HG03469 (cell line): ENCODE measurements around the gene ZNF735.
"Not testable (repeated sequence)": the region's sequence is repeated elsewhere in the genome, so short reads cannot be mapped to it uniquely, and the experiment has no call there.

Source experiments
- ATAC-seq: cut with Tn5 transposase; IDR thresholded peaks from one replicate; pipeline ENCODE4 v1.9.1; 2021; ENCODE audit warnings: mild to moderate bottlenecking, moderate library complexity, moderate number of reproducible peaks; ENCODE audit not compliant: unreplicated experiment

ZNF735 gene

DNA sequence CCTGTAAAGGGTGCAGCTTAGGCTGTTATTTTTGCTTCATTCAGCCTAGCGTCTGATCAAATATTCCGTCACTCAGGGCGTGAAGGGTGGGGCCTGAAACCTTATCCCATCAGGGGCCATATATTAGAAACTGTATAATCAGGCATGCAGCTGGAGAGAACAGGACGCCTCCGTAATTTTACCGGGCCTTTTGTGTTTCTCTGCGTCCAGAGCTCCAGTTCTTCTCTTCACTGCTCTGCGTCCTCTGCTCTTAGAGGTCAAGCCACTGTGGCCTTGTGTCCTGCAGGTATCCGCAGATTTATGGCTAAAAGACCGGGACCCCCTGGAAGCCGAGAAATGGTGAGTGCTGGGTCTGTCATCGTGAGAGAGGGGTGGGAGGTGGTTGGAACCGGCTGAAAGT lies at the start of gene ZNF735:
TSS of gene ZNF735 (plus strand) at position 301 of the 400 bp plus-strand sequence. CDS start at position 301, 0 bp downstream.
- no peak for ATAC-seq

DNA sequence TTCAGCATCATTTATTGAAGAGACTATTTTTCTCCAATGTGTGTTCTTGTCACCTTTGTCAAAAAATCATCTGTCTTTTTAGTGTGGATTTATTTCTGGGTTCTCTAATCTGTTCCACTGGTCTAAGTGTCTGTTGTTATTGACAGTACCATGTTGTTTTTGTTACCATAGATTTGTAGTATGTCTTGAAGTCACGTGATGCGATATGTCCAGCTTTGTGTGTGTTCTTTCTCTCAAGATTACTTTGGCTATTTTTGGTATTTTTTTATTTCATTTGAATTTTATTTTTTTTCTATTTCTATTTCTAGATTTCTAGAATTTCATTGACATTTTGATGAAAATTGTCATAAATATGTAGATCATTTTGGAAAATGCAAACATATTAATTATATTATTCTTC lies 36.0 kb upstream of the ZNF735 start:
- ATAC-seq = not testable (repeated sequence)

DNA sequence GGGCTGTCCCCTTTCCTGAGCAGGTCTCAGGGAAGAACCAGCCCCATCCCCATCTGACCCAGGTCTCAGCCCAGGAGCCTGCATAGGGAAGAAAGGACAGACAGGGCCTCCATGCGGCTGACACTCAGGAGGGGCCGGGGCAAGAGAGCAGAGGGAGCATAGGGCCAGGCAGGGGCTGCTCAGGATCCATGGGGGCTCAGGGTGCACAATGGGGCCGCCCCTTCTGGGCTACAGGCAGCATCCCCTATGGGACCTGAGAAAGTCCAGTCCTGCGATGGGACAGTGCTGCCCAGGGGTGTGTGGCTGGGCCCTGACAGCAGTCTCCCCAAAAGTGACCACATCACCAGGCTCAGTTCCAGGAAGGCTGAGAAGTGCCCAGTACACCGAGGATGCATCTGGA lies 32.7 kb upstream of the ZNF735 start:
- ATAC-seq = no peak

DNA sequence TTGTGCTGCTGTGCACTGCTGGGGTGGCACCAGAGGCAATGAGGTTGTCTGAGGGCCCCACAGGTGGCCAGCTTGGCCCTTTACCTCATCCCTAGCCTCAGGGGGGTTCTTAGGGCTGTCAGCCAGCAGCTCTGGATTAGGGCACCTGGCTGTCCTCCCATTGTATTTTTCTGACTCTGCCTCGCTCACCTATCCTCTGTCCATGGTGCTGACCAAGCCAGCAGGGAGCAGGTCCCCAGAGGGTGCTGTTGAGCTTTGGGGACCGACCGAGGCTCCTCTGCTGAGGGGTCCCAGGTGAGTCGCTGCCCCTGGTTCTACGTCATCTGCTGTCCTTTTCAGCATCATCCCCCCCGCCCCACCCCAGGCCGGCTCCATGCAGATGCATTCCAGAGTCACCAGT lies 32.1 kb upstream of the ZNF735 start:
- ATAC-seq = no peak

DNA sequence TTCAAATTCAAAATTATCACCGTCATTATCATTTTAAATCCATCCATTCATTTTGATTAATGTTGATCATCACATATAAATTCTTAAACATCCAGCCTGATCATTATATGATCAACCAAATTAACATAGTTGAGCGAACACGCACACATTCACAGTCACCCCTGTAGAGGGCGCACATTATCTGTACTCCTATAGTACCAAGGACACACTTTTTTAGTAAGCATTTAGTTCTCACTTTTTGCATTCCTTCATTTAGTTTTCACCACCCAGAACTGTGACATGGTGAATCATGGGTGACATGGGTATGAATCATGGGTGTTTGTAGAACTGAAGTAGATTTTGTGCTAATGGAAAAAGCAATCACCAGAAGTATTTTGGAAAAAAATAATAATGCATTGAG lies 26.0 kb upstream of the ZNF735 start:
- no peak for ATAC-seq

DNA sequence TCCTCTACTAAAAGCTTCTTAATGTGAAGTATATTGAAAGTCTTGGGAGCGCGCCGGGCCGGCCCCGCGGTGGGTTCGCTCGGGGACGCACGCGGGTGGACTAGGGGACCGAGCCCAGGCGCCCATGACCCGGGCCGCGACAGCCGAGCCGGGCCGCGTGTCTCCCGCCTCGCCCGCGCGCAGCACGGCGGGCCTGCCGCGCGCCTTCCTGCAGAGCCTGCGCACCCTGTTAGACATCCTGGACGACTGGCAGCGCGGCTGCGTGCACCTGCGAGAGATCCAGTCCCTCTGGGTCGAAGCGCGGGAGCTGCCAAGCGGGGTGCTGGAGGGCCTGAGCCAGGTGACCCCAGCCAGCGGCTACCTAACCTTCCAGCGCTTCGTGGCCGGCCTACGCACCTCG lies 25.4 kb upstream of the ZNF735 start:
- ATAC-seq = no peak

DNA sequence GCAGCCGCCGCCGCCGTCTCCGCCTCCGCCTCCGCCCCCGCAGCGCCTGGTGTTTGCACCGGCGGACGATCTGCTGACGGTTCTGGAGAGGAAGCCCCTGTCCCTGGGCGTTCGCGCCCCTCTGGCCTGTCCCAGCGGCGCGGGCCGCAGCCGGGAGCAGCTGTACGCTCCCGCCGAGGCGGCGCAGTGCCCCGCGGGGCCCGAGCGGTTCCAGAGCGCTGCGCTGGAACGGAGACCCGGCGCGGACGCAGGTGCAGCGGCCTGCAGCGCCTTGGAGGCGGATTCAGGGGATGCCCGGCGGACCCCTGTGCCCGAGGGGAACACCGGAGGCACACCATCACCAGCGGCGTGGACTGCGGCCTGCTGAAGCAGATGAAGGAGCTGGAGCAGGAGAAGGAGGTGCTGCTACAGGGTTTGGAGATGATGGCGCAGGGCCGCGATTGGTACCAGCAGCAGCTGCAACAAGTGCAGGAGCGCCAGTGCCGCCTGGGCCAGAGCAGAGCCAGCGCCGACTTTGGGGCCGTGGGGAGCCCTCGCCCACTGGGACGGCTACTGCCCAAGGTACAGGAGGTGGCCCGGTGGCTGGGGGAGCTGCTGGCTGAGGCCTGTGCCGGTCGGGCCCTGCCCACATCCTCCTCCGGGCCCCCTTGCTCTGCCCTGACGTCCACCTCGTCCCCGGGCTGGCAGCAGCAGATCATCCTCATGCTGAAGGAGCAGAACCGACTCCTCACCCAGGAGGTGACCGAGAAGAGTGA lies 24.8 kb upstream of the ZNF735 start:
- ATAC-seq = no peak

DNA sequence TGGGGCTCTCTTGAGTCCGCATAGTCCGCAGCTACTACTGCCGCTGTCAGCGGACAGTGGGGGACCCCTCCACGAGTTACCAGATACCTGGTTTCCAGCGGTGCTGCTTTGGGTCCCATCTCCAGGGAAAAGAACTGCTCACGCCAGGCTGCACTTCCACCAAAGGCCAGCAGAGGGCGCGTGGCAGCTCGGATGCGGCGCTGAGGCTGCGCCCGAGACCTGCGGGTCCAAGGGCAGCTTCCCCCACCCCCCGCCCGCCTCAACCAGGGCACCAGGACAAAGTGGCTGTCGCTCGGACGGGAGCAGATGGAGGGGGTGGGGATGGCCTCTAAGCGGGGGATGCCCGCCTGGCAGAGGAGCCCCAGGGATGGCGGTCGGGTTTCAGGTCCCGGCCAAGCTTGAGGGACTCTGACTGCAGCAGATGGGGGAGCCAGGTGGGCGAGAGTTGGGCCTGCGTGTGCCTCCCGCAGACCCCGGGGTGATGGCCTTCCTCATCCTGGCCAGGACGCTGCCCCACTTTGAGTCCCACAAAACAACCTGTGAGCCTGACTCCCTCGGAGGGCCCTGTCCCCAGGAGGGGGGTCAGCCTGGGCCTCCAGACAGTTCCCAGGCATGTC lies 23.8 kb upstream of the ZNF735 start:
- ATAC-seq = no peak

DNA sequence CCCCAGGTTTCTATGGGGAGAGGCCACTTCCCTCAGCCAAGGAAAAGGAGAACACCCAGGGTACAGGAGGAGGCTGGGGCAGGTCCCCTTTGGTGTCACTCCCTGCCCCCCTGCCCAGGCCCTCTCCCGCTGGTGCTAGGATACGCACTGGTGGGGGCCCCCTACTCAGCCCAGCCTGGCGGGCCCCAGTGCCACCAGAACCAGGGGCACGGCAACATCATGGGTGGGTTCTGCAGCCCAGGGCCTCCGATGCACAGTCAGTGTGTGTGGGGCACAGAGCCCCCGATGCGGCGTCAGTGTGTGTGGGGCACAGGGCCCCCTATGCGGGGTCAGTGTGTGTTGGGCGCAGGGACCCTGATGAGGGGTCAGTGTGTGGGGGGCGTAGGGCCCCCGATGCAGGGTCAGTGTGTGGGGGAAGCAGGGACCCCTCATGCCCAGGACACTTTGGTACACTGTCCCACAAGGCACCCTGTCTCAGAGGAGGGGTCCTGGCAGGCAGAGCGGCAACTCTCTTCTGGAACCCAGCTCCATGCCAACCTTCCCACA lies 23.1 kb upstream of the ZNF735 start:
- no peak for ATAC-seq

DNA sequence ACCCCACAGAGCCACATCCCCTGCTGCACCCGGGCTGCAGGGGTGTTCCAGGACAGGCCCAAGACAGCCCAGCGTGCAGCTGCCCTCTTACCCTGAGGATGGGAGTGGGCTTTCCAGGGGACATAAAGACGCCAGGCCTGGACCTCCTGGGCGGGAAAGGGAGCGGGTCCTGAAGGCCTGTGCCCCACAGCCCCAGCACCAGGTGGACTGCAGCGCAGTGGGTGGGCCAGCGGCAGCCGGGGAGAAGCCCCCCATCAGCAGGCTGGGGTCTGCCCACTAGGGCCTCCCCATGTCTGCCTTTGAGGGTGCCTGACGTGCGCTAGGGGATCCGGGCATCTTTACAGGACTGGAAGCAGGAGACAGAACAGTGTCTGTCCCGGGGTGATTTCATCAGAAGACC lies 22.6 kb upstream of the ZNF735 start:
- ATAC-seq = no peak

DNA sequence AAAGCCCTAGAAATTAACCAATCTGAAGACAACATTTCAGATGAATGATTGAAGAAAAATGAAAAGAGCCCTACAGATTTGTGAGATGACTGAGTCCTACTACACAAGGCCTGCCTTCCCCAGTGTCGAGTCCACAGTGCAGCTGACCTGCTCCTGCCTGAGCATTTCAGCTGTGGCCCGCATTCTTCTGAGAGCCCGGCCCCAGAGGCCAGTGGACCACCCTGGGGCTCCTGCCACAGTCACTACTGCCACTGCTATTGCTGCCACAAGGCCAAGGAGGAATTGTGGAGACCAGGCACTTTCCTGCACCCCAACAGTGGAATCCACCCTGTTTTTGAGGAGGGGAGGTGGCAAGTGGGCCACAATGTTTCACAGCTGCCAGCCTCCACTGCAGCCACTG lies 19.6 kb upstream of the ZNF735 start:
- ATAC-seq = no peak

DNA sequence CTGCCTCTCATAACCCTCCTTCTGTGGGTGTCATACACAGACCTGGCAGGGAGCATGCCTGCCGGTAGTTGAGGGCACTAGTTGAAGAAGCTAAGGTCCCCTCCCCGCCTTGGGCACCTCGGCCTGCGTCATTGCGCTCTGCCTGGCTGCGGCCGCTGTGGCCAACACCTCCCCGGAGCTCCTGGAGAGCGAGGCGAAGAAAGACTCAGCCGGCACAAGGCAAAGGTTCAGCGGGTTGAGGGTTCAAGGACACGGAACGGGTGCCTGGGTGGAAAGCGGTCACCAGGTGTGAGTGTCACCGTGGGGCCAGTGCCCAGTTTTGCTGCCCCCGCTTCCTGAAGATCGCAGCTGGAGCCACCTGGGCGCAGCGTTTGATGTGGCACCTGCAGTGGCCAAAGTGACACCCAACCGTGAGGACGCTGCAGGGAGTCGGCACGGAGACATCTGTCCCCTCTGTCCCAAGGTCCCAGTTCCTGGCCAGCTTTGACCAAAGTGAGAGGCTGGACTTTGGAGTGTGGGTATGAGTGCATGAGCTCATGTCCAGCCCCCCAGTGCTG lies 14.8 kb upstream of the ZNF735 start:
- ATAC-seq = no peak

DNA sequence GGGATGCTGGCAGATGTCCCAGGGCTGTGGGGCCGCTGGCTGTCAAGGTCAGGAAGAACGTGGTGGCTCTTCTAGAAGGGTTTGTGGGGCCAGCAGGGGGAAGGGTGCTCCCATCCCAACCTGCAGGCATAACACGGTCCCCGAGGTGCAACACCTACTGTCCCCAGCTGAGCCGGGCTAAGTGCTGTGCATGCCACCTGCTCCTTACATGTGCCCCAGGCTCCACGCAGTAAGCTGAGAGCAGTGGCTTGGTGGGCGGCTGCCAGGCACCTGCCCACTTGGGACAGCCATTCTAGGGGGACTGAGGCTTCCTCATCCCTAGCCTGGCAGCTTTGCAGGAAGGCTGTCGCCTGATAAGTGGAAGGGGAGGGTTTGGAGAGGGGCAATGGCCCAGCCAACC lies 14.2 kb upstream of the ZNF735 start:
- no peak for ATAC-seq

DNA sequence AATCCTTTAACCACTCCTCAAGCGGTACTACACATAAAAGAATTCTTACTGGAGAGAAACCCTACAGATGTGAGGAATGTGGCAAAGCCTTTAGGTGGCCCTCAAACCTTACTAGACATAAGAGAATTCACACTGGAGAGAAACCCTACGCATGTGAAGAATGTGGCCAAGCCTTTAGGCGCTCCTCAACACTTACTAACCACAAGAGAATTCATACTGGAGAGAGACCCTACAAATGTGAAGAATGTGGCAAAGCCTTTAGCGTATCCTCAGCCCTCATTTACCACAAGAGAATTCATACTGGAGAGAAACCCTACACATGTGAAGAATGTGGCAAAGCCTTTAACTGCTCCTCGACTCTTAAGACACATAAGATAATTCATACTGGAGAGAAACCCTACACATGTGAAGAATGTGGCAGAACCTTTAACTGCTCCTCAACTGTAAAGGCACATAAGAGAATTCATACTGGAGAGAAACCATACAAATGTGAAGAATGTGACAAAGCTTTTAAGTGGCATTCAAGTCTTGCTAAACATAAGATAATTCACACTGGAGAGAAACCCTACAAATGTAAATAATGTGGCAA lies 12.8 kb downstream of the ZNF735 start:
- not testable (repeated sequence) for ATAC-seq

DNA sequence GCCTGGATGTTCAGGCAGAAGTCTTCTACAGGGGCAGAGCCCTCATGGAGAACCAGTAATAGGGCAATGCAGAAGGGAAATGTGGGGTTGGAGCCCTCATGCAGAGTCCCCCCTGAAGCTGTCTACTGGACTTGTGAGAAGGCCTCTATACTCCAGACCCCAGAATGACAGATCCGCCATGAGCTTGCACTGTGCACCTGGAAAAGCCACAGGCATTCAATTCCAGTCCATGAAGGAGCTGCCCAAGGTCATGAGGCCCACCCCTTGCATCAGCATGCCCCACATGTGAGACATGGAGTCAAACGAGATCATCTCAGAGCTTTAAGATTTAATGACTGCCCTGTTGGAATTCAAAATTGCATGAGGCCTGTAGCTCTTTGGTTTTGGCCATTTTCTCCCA lies 16.4 kb downstream of the ZNF735 start:
- ATAC-seq = no peak

DNA sequence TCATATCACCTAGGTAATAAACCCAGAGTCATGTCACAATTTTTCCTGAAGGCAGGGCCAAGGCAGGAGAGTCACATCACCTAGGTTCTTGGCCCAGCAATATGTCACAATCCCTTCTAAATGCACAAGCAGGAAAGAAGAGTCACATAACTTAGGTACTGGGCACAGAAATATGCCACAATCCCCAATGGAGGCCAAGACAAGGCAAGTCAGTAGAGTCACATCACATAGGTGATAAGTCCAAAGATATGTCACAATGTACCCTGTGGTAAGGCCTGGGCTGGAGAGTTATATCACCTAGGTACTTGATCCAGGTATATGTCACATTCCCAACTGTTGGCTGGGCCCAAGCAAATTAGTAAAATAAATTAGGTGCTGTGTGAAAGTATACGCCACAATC lies 21.2 kb downstream of the ZNF735 start, which contains the start of gene ZNF679:
TSS of gene ZNF679 (plus strand) at position 301 of the 400 bp plus-strand sequence. CDS start 20,644 bp downstream, outside the sequence.
- not testable (repeated sequence) for ATAC-seq

DNA sequence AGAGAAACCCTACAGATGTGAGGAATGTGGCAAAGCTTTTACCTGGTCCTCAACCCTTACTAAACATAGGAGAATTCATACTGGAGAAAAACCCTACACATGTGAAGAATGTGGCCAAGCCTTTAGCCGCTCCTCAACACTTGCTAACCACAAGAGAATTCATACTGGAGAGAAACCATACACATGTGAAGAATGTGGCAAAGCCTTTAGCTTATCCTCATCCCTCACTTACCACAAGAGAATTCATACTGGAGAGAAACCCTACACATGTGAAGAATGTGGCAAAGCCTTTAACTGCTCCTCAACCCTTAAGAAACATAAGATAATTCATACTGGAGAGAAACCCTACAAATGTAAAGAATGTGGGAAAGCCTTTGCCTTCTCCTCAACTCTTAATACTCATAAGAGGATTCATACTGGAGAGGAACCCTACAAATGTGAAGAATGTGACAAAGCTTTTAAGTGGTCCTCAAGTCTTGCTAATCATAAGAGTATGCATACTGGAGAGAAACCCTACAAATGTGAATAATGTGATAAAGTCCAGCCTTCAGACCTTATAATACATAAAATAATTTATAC lies 59.4 kb downstream of the ZNF735 start:
- ATAC-seq = no peak
